Measurements from ENCODE around the gene LPCAT1.
"Not testable (repeated sequence)": the region's sequence is repeated elsewhere in the genome, so short reads cannot be mapped to it uniquely, and the experiment has no call there.

The LPCAT1 gene

DNA sequence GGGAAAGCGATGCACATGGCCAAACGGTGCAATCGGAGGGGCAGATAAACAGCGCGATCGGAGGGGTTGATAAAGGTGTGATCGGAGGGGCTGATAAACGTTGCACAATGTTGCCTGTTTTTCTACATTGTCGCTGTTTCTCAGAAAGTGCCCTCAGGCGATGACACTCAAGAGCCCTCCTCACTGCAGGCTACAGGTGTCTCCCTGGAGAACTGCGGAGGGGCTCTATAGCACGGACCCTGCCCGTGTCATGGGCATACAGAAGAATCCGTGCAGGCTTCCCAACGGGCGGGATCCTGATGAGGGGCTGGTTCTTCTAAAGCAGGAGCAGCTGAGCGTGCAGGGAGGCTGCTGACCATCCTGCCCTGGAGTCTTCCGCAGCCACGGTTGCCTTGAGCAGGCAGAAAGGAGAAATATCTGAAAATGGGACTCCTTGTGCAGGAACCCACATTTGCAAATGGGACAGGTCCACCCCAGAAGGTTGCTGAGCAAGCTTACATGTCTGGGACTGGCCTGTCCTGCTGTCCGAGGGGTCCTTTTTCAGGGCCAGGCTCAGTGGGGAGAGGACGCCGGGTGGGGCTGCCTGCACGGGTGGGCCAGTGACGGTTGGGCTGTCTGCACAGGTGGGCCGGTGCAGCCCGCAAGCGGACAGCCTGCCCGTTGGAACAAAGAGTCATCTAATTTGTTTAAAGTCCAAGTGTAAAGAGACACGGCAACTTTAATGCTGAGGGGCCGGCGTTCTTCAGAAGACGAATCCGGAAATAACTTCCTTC is 25.1 kb upstream of the LPCAT1 start:
- TF ChIP-seq ZNF274 (IDR thresholded peaks at IDR 0.05; ENCODE audit: low read depth, low read length): no peak
- no peak overlapping the region for H3K4me3 ChIP-seq (ENCODE audit: low read length)

DNA sequence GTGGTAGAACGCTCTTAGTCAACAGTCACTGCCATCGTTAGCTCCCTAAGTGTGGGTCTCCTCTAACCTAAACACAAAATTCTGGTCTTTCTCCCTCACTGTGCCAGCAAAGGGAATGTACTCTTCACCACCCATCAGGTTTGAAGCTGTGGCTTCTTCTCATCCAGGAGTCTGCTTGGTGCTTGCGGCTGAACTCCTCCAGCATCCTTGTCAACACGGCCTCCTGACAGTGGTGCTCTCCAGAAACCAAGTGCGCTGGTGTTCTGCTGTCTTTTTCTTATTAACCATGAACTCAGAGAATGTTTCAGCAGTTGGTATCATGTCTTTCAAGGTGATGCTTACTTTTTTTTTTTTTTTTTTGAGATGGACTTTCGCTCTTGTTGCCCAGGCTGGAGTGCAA is 23.9 kb upstream of the LPCAT1 start:
- no peak overlapping the region for H3K4me3 ChIP-seq (ENCODE audit: low read length)
- TF ChIP-seq ZNF274 (IDR thresholded peaks at IDR 0.05; ENCODE audit: low read depth, low read length): no peak

- H3K4me3 ChIP-seq (ENCODE audit: low read length): no peak overlapping the region
- TF ChIP-seq ZNF274 (IDR thresholded peaks at IDR 0.05; ENCODE audit: low read depth, low read length): no peak
Measured at GRCh38 chr5:1547236-1547635, 23.5 kb upstream of the LPCAT1 start.

- no peak for TF ChIP-seq ZNF274 (IDR thresholded peaks at IDR 0.05; ENCODE audit: low read depth, low read length)
- no peak overlapping the region for H3K4me3 ChIP-seq (ENCODE audit: low read length)
Measured at GRCh38 chr5:1546556-1546955, 22.8 kb upstream of the LPCAT1 start.

DNA sequence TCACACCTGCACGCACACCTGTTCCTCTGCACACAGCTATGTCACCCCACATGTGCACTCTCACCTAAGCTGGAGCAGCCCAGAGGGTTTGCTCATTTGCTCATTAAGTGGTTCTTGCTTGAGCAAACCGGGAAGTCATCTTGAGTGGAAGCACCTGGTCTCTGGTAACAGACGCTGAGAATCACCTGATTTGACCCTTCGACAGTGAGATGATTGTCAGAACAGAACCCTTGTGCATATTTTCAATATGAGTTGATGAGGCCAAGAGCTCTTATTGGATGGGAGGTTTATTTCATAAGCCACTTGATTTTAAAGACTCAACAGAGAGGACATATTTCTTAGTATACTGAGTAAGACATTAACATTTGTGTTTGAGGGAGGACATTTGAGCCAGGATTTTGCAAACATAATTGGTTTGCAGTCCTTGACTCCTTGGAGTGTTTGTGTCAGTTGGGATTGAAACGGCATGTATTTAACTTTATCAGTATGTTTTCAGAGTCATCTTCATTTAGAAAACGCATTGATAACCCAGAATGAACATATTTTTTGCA is 22.1 kb upstream of the LPCAT1 start:
- H3K4me3 ChIP-seq (ENCODE audit: low read length): no peak overlapping the region
- TF ChIP-seq ZNF274 (IDR thresholded peaks at IDR 0.05; ENCODE audit: low read depth, low read length): no peak

GRCh38 chr5:1545126-1545804 is 21.5 kb upstream of the LPCAT1 start:
- no peak overlapping the region for H3K4me3 ChIP-seq (ENCODE audit: low read length)
- TF ChIP-seq ZNF274 (IDR thresholded peaks at IDR 0.05; ENCODE audit: low read depth, low read length): no peak

DNA sequence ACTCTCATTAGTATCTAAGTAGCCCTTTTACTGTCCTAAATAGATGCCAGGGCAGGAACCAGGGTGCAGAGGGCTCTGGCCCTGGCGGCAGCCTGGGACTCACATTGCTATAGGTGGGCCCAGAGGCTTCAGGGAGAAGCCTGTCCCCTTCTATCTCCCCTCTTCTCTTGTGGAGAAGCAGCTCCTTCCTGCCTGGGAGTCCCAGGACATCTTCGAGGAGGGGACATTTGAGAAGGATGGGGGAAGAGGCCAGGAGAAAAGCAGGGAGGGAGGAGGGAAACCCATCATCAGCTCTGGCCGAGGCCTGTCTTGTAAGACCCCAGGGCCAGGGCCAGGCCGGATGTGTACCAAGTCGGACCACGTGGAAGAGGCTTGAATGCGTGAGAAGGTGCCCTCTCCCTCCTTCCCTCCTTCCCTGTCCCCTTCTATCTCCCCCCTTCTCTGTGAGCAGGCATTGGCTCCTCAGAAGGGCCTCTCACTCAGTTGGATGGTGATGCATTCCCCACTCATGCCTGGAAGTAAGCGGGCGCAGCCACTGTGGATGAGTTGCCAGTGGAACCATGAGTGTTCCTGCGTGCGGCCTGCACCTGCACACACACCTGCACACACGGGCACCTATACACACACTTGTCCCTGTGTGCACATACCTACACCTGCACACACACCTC is 20.7 kb upstream of the LPCAT1 start:
- no peak for TF ChIP-seq ZNF274 (IDR thresholded peaks at IDR 0.05; ENCODE audit: low read depth, low read length)
- H3K4me3 ChIP-seq (ENCODE audit: low read length): no peak overlapping the region

- H3K4me3 ChIP-seq (ENCODE audit: low read length): no peak overlapping the region
- no peak for TF ChIP-seq ZNF274 (IDR thresholded peaks at IDR 0.05; ENCODE audit: low read depth, low read length)
Measured at GRCh38 chr5:1543398-1544293, 19.9 kb upstream of the LPCAT1 start.

DNA sequence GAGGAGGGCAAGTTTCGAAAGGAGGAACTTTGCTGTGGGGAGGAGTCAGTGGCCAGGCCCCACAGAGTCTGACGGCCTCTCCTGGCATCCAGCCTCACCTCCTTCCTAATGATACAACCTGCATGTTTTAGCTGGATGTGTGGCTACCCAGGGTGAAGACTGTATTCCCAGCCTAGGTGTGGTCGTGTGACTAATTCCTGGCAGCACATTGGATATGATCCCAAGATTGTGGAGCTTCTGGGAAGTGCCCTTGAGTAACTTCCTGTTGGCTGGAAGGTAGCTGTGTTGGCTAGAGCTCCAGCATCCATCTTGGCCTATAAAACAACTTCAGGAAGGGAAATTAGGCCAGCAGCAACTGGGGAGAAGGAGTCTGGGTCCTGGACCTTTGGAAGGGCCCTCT is 19.0 kb upstream of the LPCAT1 start:
- TF ChIP-seq ZNF274 (IDR thresholded peaks at IDR 0.05; ENCODE audit: low read depth, low read length): no peak
- H3K4me3 ChIP-seq (ENCODE audit: low read length): no peak overlapping the region

GRCh38 chr5:1541702-1542400 is 18.1 kb upstream of the LPCAT1 start:
- TF ChIP-seq ZNF274 (IDR thresholded peaks at IDR 0.05; ENCODE audit: low read depth, low read length): no peak
- no peak overlapping the region for H3K4me3 ChIP-seq (ENCODE audit: low read length)

GRCh38 chr5:1540831-1541701 is 17.3 kb upstream of the LPCAT1 start:
- no peak overlapping the region for H3K4me3 ChIP-seq (ENCODE audit: low read length)
- no peak for TF ChIP-seq ZNF274 (IDR thresholded peaks at IDR 0.05; ENCODE audit: low read depth, low read length)

- H3K4me3 ChIP-seq (ENCODE audit: low read length): no peak overlapping the region
- no peak for TF ChIP-seq ZNF274 (IDR thresholded peaks at IDR 0.05; ENCODE audit: low read depth, low read length)
Measured at GRCh38 chr5:1540166-1540565, 16.4 kb upstream of the LPCAT1 start.

DNA sequence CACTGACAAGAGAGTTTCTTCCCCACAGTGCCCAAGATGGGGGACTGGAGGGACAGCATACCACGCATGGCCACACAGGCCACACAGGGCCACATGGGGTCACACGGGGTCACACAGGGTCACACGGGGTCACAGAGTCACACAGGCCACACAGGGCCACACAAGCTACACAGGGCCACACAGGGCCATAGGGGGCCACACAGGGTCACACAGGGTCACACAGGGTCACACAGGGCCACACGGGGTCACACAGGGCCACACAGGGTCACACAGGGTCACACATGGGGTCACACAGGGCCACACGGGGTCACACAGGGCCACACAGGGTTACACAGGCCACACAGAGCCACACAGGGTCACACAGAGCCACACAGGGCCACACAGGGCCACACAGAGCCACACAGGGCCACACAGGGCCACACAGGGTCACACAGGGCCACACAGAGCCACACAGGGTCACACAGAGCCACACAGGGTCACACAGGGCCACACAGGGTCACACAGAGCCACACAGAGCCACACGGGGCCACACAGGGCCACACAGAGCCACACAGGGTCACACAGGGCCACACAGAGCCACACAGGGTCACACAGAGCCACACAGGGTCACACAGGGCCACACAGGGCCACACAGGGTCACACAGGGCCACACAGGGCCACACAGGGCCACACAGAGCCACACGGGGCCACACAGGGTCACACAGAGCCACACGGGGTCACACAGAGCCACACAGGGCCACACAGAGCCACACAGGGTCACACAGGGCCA is 15.8 kb upstream of the LPCAT1 start:
- H3K4me3 ChIP-seq (ENCODE audit: low read length): not testable (repeated sequence)
